Tibial artery (tissue), 4 donors: Measurements from ENCODE around the gene INSL3.

Experiments
- DNase-seq, 2 donors: peaks; one replicate each; pipeline ENCODE4 v3.0.0-alpha.2; 2019
- H3K27ac ChIP-seq, 2 donors: fragments of 200-600 bp; sonication (generic) in 1 of 2; 1 replicate in 1 of 2; 2 replicates in 1 of 2; pipeline ENCODE4 v1.5.1; 2018 to 2019; ENCODE audit warnings: mild to moderate bottlenecking in 1 of 2
- H3K27me3 ChIP-seq, 2 donors: fragments of 200-600 bp; sonication (generic) in 1 of 2; one replicate each; pipeline versions ENCODE4 v1.5.1 to v1.6.0; 2016 to 2019
- H3K36me3 ChIP-seq, 3 donors: fragments of 200-600 bp; sonication (generic) in 2 of 3; one replicate each; pipeline ENCODE4 v1.5.1; 2016 to 2019; ENCODE audit warnings: mild to moderate bottlenecking in 2 of 3
- H3K4me1 ChIP-seq, 4 donors: fragments of 200-600 bp; sonication (generic) in 2 of 4; 1 replicate in 3 of 4; 2 replicates in 1 of 4; pipeline ENCODE4 v1.5.1; 2016 to 2019
- H3K4me3 ChIP-seq, 2 donors: fragments of 200-600 bp; sonication (generic) in 1 of 2; 1 replicate in 1 of 2; 2 replicates in 1 of 2; pipeline ENCODE4 v1.5.1; 2018 to 2019; ENCODE audit warnings: mild to moderate bottlenecking in 2 of 2
- H3K9me3 ChIP-seq, 3 donors: fragments of 200-600 bp; sonication (generic) in 1 of 3; one replicate each; pipeline ENCODE4 v1.5.1; 2016 to 2019
- CTCF ChIP-seq, 2 experiments: fragments of 200-600 bp in 1 of 2; fragments of 450-650 bp in 1 of 2; IDR thresholded peaks; one replicate each; pipeline ENCODE4 v1.5.1; 2017 to 2019; ENCODE audit warnings: antibody characterized with exemption in 2 of 2, mild to moderate bottlenecking in 1 of 2, moderate library complexity in 1 of 2
- intact Hi-C: fragments of 100-400 bp; cut with DNase I; formaldehyde crosslinking; loops from one replicate; pipeline ENCODE4 v1.15.0; 2023; ENCODE audit warnings: low total_unique reads

The INSL3 gene

GRCh38 chr19:17848595-17849292, 27.4 kb upstream of the INSL3 start:
- intact Hi-C loops = no loop called here
- Histone ChIP-seq H3K4me3 (no peak overlapping the region), H3K27me3 (peaks cover 0 to 52% of the 10 kb centered on the region in 2 donors), H3K4me1 (peaks cover 0 to 11% (median 0%) of the 10 kb centered on the region in 4 donors), H3K36me3 (no peaks in the 10 kb centered on the region), H3K9me3 (no peaks in the 10 kb centered on the region), H3K27ac (no peak overlapping the region)
- no peak for TF ChIP-seq CTCF (IDR thresholded peaks at IDR 0.05)
- no peak for DNase-seq

DNA sequence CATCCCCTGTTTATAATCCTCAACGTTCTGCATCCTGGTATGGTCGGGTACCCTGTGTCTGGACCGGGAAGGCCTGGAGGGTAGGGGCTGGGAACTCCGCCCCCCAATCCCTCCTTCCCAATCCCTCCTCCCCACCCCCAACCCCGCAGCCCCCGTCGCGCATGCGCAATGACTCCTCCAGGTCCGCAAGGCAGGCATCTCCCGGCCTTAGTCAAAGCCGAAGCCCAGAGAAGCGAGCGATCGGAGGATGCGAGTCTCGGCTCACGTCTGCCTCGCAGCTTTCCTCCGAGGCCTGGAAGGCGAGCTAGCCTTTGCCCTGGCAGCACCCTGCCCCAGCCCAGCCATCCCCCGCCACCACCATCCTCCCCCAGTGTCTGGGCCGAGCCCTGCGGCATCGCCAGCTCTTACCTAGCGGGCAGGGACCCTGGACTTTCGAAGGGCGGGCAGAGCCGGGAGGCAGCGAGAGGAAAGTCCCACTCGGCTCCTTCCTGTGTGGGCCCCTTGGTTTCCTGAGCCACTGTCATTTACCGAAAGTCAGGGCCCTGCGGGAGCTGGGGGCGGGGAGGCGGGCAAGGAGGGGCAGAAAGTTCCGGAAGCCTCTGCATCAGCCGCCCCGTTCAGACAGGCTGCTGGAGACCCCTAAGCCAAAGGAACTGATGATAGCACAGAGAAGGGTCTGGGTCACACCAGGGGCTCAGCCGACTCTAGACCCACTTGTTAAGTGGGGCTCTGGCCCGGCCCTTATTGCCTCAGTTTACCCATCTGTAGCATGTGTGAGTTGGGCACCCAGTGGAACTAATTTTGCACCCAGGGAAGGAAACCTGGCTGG, 26.4 kb upstream of the INSL3 start, which contains the start of gene JAK3:
Gene JAK3, minus strand, starts transcription at position 445 of the 829 bp plus-strand sequence. CDS start 3,565 bp downstream, outside the sequence.
- Histone ChIP-seq H3K27me3 (peaks cover 0 to 62% of the 10 kb centered on the region in 2 donors), H3K4me1 (peaks cover 0 to 11% (median 0%) of the 10 kb centered on the region in 4 donors), H3K9me3 (no peaks in the 10 kb centered on the region), H3K4me3 (peak within 1 kb of the TSS; percentile 29 to 39), H3K27ac (peak within 1 kb of the TSS; percentile 20 to 23), H3K36me3 (no peaks in the 10 kb centered on the region)
- intact Hi-C loops = no loop called here
- DNase-seq = peak in 1 of 2 donors; percentile 38
- TF ChIP-seq CTCF (IDR thresholded peaks at IDR 0.05) = no peak

GRCh38 chr19:17846146-17846545, 24.8 kb upstream of the INSL3 start:
- intact Hi-C loops = no loop called here
- Histone ChIP-seq H3K4me3 (no peak overlapping the region), H3K4me1 (peaks cover 0 to 25% (median 10%) of the 10 kb centered on the region in 4 donors), H3K36me3 (no peaks in the 10 kb centered on the region), H3K9me3 (no peaks in the 10 kb centered on the region), H3K27ac (no peak overlapping the region), H3K27me3 (peaks cover 0 to 78% of the 10 kb centered on the region in 2 donors)
- DNase-seq = no peak
- TF ChIP-seq CTCF (IDR thresholded peaks at IDR 0.05) = no peak

DNA sequence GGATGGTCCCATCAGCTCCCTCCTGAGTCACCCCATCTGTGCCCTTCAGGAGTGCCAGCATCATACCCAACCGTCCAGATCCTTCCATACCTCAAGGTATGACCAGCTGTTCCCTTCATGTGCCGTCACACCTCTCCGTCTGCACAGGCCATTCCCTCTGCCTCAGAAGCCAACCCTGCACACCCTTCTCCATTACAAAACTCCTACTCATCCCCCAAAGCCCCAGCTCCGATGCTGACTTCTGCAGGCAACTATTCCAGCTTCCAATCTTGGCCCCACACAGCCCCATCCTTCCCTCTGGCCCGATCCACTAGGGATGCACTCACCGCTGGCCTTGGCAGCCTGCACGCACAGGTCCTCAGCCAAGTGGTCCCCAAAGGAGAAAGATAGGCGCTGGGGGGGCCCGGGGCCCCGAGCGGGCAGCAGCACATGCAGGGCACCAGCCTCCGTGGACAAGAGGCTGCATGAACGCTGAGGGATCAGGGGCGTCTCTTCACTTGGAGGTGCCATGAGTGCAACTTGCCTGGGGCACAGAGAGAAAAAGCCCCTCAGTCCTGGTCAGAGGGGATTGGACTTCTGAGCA, 22.7 kb upstream of the INSL3 start:
- intact Hi-C loops = no loop called here
- TF ChIP-seq CTCF (IDR thresholded peaks at IDR 0.05) = no peak
- no peak overlapping the region for H3K4me3 ChIP-seq
- H3K36me3 ChIP-seq = no peaks in the 10 kb centered on the region
- no peaks in the 10 kb centered on the region for H3K9me3 ChIP-seq
- no peak for DNase-seq
- H3K27me3 ChIP-seq = peaks cover 0 to 88% of the 10 kb centered on the region in 2 donors
- no peak overlapping the region for H3K27ac ChIP-seq
- peaks cover 0 to 28% (median 10%) of the 10 kb centered on the region in 4 donors for H3K4me1 ChIP-seq

DNA sequence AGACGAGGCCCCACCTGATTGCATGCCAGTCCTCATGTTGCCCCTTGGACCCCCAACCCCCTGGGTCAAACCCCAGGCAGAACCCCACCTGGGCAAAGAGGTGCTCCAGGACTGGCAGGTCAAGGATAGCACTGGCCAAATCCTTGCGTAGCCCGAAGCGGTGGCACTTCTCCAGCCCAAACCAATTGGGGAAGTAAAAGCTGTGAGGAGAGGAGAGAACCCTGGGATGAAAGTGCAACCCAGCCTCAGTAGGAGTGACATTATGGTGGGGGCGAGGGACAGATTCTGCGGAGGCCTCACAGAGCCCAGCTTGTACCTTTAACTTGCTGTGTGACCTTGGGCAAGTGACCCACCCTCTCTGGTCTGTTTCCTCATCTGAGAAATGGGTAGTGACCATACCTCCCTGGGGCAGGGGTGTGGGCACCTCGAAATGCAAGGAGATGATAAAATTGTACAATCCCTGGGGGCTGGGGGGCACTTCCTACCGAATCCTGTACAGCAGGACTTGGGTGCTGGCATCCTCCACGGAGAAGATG, 22.0 kb upstream of the INSL3 start:
- peaks cover 0 to 28% (median 10%) of the 10 kb centered on the region in 4 donors for H3K4me1 ChIP-seq

More for the DNA sequence above, 22.0 kb upstream of the INSL3 start:
- no peak for DNase-seq
- H3K36me3 ChIP-seq = no peaks in the 10 kb centered on the region
- no peak overlapping the region for H3K27ac ChIP-seq
- no peak overlapping the region for H3K4me3 ChIP-seq
- no peaks in the 10 kb centered on the region for H3K9me3 ChIP-seq
- no peak for TF ChIP-seq CTCF (IDR thresholded peaks at IDR 0.05)
- H3K27me3 ChIP-seq = peaks cover 0 to 85% of the 10 kb centered on the region in 2 donors
- intact Hi-C loops = no loop called here
